Right cardiac atrium (tissue), 5 donors: Measurements from ENCODE around the gene PLK3. TPM values are rescaled to one million over a fixed set of nuclear protein-coding genes. Genes with fewer than 3 reads are reported as not detected.
A peak's percentile ranks its signal among the peaks of the same experiment; 100 is the strongest.
"Not testable (repeated sequence)": the region's sequence is repeated elsewhere in the genome, so short reads cannot be mapped to it uniquely, and the experiment has no call there.

ENCODE experiments used
- ATAC-seq, 2 donors: fragments of 200-7000 bp; cut with Tn5 transposase; one replicate each; pipeline versions ENCODE4 v1.8.0 to v1.9.1; 2020; ENCODE audit warnings: moderate library complexity in 2 of 2, mild to moderate bottlenecking in 1 of 2
- DNase-seq, 3 donors: peaks; one replicate each; pipeline ENCODE4 v3.0.0-alpha.2; 2020
- H3K27ac ChIP-seq: one replicate; pipeline ENCODE4 v1.5.1; 2013; ENCODE audit warnings: mild to moderate bottlenecking, low read length, control low read depth, moderate library complexity
- H3K27me3 ChIP-seq: one replicate; pipeline ENCODE4 v1.6.1; 2013; ENCODE audit not compliant: control insufficient read depth, insufficient read depth
- H3K4me1 ChIP-seq: one replicate; pipeline ENCODE4 v1.6.1; 2013; ENCODE audit warnings: low read length; ENCODE audit not compliant: control insufficient read depth, insufficient read depth
- H3K4me3 ChIP-seq: one replicate; pipeline ENCODE4 v1.5.1; 2013; ENCODE audit warnings: low read length, control low read depth
- H3K9me3 ChIP-seq: one replicate; pipeline ENCODE4 v1.6.1; 2013; ENCODE audit warnings: low read length; ENCODE audit not compliant: control insufficient read depth
- WGBS: extraction: QIAGEN DNeasy Blood & Tissue Kit; methylation state at CpG from one replicate; pipeline ENCODE4 v1.1.7; 2013; 5-methylcytosine and 5-hydroxymethylcytosine counted together
- intact Hi-C, 4 donors: fragments of 100-400 bp; cut with DNase I; formaldehyde crosslinking; loops; one replicate each; pipeline versions ENCODE4 v1.11.0 to v1.14.0; 2022 to 2023
- polyA plus RNA-seq: library from polyadenylated mRNA; stranded (reverse); fragments of 200-250 nt; gene quantifications from one replicate; pipeline ENCODE4 v1.2.3, GENCODE V29; 2013
- total RNA-seq, 4 donors: library from RNA; stranded (reverse); fragmentation: NEBNext Ultra II Directional; extraction: Animal tissue kit (Norgen Biotek cat#: 25700); gene quantifications; one replicate each; pipeline ENCODE4 v1.2.1, GENCODE V29; 2021
- donor health status: healthy with polysubstance abuse.
- donor health status: DM: no; HTN: yes; CAD: no.
- donor health status: DM: no; HTN: no; CAD: no.
- donor health status: DM: no; HTN: yes; CAD: no; lungs with severe emphysema.
- donor health status: DM: yes; HTN: yes; CAD: no.

PLK3 gene
- total and polyA plus RNA-seq, 5 donors = 6.0 to 11.4 (median 8.2) TPM

- Histone ChIP-seq H3K9me3 (no peaks in the 10 kb centered on the region), H3K27me3 (no peaks in the 10 kb centered on the region), H3K4me1 (peaks cover 2% of the 10 kb centered on the region), H3K27ac (no peak overlapping the region), H3K4me3 (no peak overlapping the region)
- ATAC-seq (no peak), DNase-seq (no peak)
- intact Hi-C loops = no loop called here
- 84% methylated on average over 6 of the region's 6 CpGs for WGBS
These were observed 22.0 kb downstream of the PLK3 start for GRCh38 chr1:44822131-44822701.

- intact Hi-C loops = no loop called here
- ATAC-seq = no peak
- peak in 2 of 3 donors; percentile 64 to 70 for DNase-seq
- H3K27me3 ChIP-seq = no peaks in the 10 kb centered on the region
- WGBS = 82% methylated on average over 15 of the region's 15 CpGs
- H3K9me3 ChIP-seq = no peaks in the 10 kb centered on the region
- H3K4me3 ChIP-seq = no peak overlapping the region
- H3K4me1 ChIP-seq = peaks cover 2% of the 10 kb centered on the region
- H3K27ac ChIP-seq = no peak overlapping the region
These were observed 22.8 kb downstream of the PLK3 start for GRCh38 chr1:44822981-44823451.

GRCh38 chr1:44824392-44824791, 24.2 kb downstream of the PLK3 start:
- intact Hi-C loops, H3K9me3 ChIP-seq, ATAC-seq, H3K27me3 ChIP-seq, H3K4me3 ChIP-seq, H3K27ac ChIP-seq, H3K4me1 ChIP-seq: not testable (repeated sequence)
- WGBS = 96% methylated on average over 6 of the region's 6 CpGs
- DNase-seq = peak in 1 of 3 donors; percentile 12

- peak; percentile 82 to 94 (median 93) for DNase-seq
- no peaks in the 10 kb centered on the region for H3K4me1 ChIP-seq
- no peaks in the 10 kb centered on the region for H3K9me3 ChIP-seq
- H3K4me3 ChIP-seq = no peak overlapping the region
- WGBS = 36% methylated on average over 24 of the region's 24 CpGs
- H3K27me3 ChIP-seq = no peaks in the 10 kb centered on the region
- H3K27ac ChIP-seq = no peak overlapping the region
- intact Hi-C loops = no loop called here
- peak; percentile 83 to 88 for ATAC-seq
These were observed 26.4 kb downstream of the PLK3 start for GRCh38 chr1:44826375-44827196.

GRCh38 chr1:44827197-44828002, 27.2 kb downstream of the PLK3 start:
- intact Hi-C loops = no loop called here
- Histone ChIP-seq H3K4me3 (no peak overlapping the region), H3K27ac (no peak overlapping the region), H3K4me1 (no peaks in the 10 kb centered on the region), H3K27me3 (no peaks in the 10 kb centered on the region), H3K9me3 (no peaks in the 10 kb centered on the region)
- ATAC-seq = no peak
- DNase-seq = peak in 2 of 3 donors; percentile 54 to 71
- WGBS = 87% methylated on average over 28 of the region's 28 CpGs

GRCh38 chr1:44828003-44828651, 27.9 kb downstream of the PLK3 start:
- H3K4me3 ChIP-seq = no peak overlapping the region
- no peaks in the 10 kb centered on the region for H3K4me1 ChIP-seq
- peak in 1 of 3 donors; percentile 64 for DNase-seq
- H3K9me3 ChIP-seq = no peaks in the 10 kb centered on the region
- no peaks in the 10 kb centered on the region for H3K27me3 ChIP-seq
- no peak overlapping the region for H3K27ac ChIP-seq
- 96% methylated on average over 21 of the region's 21 CpGs for WGBS
- intact Hi-C loops = no loop called here
- ATAC-seq = no peak

GRCh38 chr1:44828841-44829440, 28.8 kb downstream of the PLK3 start:
- intact Hi-C loops = no loop called here
- ATAC-seq (no peak), DNase-seq (no peak)
- Histone ChIP-seq H3K4me3 (no peak overlapping the region), H3K9me3 (no peaks in the 10 kb centered on the region), H3K4me1 (no peaks in the 10 kb centered on the region), H3K27ac (no peak overlapping the region), H3K27me3 (no peaks in the 10 kb centered on the region)
- 93% methylated on average over 15 of the region's 15 CpGs for WGBS

- ATAC-seq (no peak), DNase-seq (no peak)
- Histone ChIP-seq H3K9me3 (no peaks in the 10 kb centered on the region), H3K4me3 (no peak overlapping the region), H3K27ac (no peak overlapping the region), H3K4me1 (no peaks in the 10 kb centered on the region), H3K27me3 (no peaks in the 10 kb centered on the region)
- 78% methylated on average over 12 of the region's 12 CpGs for WGBS
- intact Hi-C loops = loop anchor here in 3 of 4 donors (5.0 to 10.0 kb wide), 5 partner anchors 32 to 475 kb away; partner anchors contain the start of genes BEST4 (in 1 of the 3) and EIF2B3 (in 1 of the 3)
These were observed 29.6 kb downstream of the PLK3 start for GRCh38 chr1:44829506-44830384.

- H3K4me1 ChIP-seq = no peaks in the 10 kb centered on the region
- intact Hi-C loops = loop anchor here in 3 of 4 donors (5.0 to 10.0 kb wide), 5 partner anchors 34 to 474 kb away; partner anchors contain the start of genes BEST4 (in 1 of the 3) and EIF2B3 (in 1 of the 3)
- no peak for ATAC-seq
- 78% methylated on average over 10 of the region's 10 CpGs for WGBS
- H3K27ac ChIP-seq = no peak overlapping the region
- no peak overlapping the region for H3K4me3 ChIP-seq
- no peaks in the 10 kb centered on the region for H3K9me3 ChIP-seq
- no peak for DNase-seq
- H3K27me3 ChIP-seq = no peaks in the 10 kb centered on the region
These were observed 30.7 kb downstream of the PLK3 start for GRCh38 chr1:44830900-44831304.
